ENCODE measurements around the gene NBPF14.
A peak's percentile ranks its signal among the peaks of the same experiment; 100 is the strongest.
"Not testable (repeated sequence)": the region's sequence is repeated elsewhere in the genome, so short reads cannot be mapped to it uniquely, and the experiment has no call there.

DNA sequence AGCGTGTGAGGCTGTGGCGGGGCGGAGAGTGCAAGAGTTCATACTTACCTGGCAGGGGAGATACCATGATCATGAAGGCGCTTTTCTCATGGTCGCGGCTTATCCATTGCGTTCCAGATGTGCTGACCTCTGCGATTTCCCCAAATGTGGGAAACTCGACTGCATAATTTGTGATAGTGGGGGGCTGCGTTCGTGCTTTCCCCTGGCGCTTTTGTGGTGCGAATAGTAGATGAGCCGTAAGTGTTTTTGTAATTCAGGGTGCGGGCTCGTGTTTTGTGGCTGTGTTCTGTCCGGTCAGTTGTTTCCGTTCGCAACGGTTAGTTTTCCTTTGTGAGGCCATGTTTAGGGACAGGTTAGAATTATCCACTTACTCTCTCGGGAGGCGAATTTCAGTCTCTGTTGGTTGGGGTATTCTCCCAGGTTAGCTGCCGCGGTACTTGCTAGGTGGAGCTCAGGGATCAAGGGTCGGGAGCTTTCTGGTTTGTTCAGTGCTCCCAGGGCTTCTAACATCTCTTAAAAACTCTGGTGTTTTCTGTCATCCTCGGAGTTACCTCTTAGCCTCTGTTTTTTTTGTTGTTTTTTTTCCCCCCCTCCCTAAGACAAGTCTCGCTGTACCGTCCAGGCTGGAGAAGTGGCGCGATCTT, 73.1 kb downstream of the NBPF14 start:
- TF ChIP-seq, protein P1, sequence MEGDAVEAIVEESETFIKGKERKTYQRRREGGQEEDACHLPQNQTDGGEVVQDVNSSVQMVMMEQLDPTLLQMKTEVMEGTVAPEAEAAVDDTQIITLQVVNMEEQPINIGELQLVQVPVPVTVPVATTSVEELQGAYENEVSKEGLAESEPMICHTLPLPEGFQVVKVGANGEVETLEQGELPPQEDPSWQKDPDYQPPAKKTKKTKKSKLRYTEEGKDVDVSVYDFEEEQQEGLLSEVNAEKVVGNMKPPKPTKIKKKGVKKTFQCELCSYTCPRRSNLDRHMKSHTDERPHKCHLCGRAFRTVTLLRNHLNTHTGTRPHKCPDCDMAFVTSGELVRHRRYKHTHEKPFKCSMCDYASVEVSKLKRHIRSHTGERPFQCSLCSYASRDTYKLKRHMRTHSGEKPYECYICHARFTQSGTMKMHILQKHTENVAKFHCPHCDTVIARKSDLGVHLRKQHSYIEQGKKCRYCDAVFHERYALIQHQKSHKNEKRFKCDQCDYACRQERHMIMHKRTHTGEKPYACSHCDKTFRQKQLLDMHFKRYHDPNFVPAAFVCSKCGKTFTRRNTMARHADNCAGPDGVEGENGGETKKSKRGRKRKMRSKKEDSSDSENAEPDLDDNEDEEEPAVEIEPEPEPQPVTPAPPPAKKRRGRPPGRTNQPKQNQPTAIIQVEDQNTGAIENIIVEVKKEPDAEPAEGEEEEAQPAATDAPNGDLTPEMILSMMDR (tag by site-specific recombination; IDR thresholded peaks at IDR 0.05) = peak; percentile 51; the same call in 1 of the 2 replicates
- TF ChIP-seq ZNF529 (tag by site-specific recombination; IDR thresholded peaks at IDR 0.05; ENCODE audit: insufficient replicate concordance); ZNF114 (tag by site-specific recombination; IDR thresholded peaks at IDR 0.05); ZNF302 (tag by site-specific recombination; IDR thresholded peaks at IDR 0.05; ENCODE audit: low read depth); ZNF311 (tag by site-specific recombination; IDR thresholded peaks at IDR 0.05; ENCODE audit: borderline replicate concordance): not testable (repeated sequence)
- TF ChIP-seq YY2 (tag by site-specific recombination; IDR thresholded peaks at IDR 0.05) (peak; percentile 75), BCL11B (tag by site-specific recombination; IDR thresholded peaks at IDR 0.05; ENCODE audit: low read depth) (peak; percentile 99), ZNF501 (tag by site-specific recombination; IDR thresholded peaks at IDR 0.05) (peak; percentile 96)
- TF ChIP-seq, protein P2, sequence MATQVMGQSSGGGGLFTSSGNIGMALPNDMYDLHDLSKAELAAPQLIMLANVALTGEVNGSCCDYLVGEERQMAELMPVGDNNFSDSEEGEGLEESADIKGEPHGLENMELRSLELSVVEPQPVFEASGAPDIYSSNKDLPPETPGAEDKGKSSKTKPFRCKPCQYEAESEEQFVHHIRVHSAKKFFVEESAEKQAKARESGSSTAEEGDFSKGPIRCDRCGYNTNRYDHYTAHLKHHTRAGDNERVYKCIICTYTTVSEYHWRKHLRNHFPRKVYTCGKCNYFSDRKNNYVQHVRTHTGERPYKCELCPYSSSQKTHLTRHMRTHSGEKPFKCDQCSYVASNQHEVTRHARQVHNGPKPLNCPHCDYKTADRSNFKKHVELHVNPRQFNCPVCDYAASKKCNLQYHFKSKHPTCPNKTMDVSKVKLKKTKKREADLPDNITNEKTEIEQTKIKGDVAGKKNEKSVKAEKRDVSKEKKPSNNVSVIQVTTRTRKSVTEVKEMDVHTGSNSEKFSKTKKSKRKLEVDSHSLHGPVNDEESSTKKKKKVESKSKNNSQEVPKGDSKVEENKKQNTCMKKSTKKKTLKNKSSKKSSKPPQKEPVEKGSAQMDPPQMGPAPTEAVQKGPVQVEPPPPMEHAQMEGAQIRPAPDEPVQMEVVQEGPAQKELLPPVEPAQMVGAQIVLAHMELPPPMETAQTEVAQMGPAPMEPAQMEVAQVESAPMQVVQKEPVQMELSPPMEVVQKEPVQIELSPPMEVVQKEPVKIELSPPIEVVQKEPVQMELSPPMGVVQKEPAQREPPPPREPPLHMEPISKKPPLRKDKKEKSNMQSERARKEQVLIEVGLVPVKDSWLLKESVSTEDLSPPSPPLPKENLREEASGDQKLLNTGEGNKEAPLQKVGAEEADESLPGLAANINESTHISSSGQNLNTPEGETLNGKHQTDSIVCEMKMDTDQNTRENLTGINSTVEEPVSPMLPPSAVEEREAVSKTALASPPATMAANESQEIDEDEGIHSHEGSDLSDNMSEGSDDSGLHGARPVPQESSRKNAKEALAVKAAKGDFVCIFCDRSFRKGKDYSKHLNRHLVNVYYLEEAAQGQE (tag by site-specific recombination; IDR thresholded peaks at IDR 0.05) = peak; percentile 82

All from HEK293 (cell line).